K562 (cell line): Measurements from ENCODE around the gene SFRP5. TPM values are rescaled to one million over a fixed set of nuclear protein-coding genes. Genes with fewer than 3 reads are reported as not detected.

Experiments used
- CBFA2T2 ChIP-seq: fragments of 450-650 bp; conservative IDR thresholded peaks from 2 replicates; pipeline ENCODE4 v1.6.1; 2017; ENCODE audit warnings: mild to moderate bottlenecking
- DMBX1 ChIP-seq: fragments of 250-450 bp; sonication (Bioruptor Pico); IDR thresholded peaks from 2 replicates; pipeline ENCODE4 v1.8.0; 2022; ENCODE audit warnings: inconsistent platforms, mild to moderate bottlenecking, moderate library complexity, borderline replicate concordance
- DPF2 ChIP-seq: fragments of 450-650 bp; IDR thresholded peaks from 2 replicates; pipeline ENCODE4 v1.6.1; 2016
- FUS ChIP-seq: fragments of 200-400 bp; formaldehyde crosslinking; optimal IDR thresholded peaks from 2 replicates; pipeline ENCODE3; 2017; ENCODE audit warnings: low read depth, low read length
- JUND ChIP-seq, 2 experiments: IDR thresholded peaks; 2 replicates in 1 of 2; 3 replicates in 1 of 2; pipeline ENCODE4 v1.6.1; 2011; ENCODE audit warnings: borderline replicate concordance in 2 of 2, low read depth in 2 of 2, low read length in 2 of 2, improper control_type of control experiment in 1 of 2, missing biosample characterization in 1 of 2, missing genetic modification characterization in 1 of 2, missing genetic modification reagents in 1 of 2
- MEIS2 ChIP-seq: fragments of 450-650 bp; IDR thresholded peaks from 2 replicates; pipeline ENCODE4 v1.6.1; 2014; ENCODE audit warnings: mild to moderate bottlenecking; ENCODE audit not compliant: partially characterized antibody
- MTA2 ChIP-seq: fragments of 450-650 bp; IDR thresholded peaks from 2 replicates; pipeline ENCODE4 v1.6.1; 2016; ENCODE audit warnings: low read depth
- MTA3 ChIP-seq: fragments of 450-650 bp; formaldehyde crosslinking; IDR thresholded peaks from 2 replicates; pipeline ENCODE4 v1.6.1; 2017; ENCODE audit warnings: mild to moderate bottlenecking, borderline replicate concordance
- MXD1 ChIP-seq: fragments of 250-450 bp; sonication (Bioruptor Pico); IDR thresholded peaks from 2 replicates; pipeline ENCODE4 v1.8.0; 2021; ENCODE audit warnings: borderline replicate concordance, mild to moderate bottlenecking, moderate library complexity; ENCODE audit not compliant: poor library complexity, severe bottlenecking
- NR1H2 ChIP-seq: sonication (generic); formaldehyde crosslinking; IDR thresholded peaks from 2 replicates; pipeline ENCODE4 v1.4.0; 2020; ENCODE audit warnings: mild to moderate bottlenecking, missing genetic modification reagents
- POLR2AphosphoS5 ChIP-seq: IDR thresholded peaks from 2 replicates; pipeline ENCODE4 v1.6.1; 2011; ENCODE audit warnings: mild to moderate bottlenecking, low read depth, low read length, moderate library complexity; ENCODE audit not compliant: control insufficient read depth, insufficient read depth
- SAFB ChIP-seq: fragments of 200-400 bp; formaldehyde crosslinking; IDR thresholded peaks from 2 replicates; pipeline ENCODE4 v1.6.1; 2017; ENCODE audit warnings: low read depth, low read length, borderline replicate concordance
- SMARCA4 ChIP-seq: fragments of 450-650 bp; IDR thresholded peaks from 2 replicates; pipeline ENCODE4 v1.6.1; 2016
- SOX6 ChIP-seq: fragments of 450-650 bp; IDR thresholded peaks from 2 replicates; pipeline ENCODE4 v1.6.1; 2014; ENCODE audit warnings: mild to moderate bottlenecking
- TCF3 ChIP-seq: sonication (generic); formaldehyde crosslinking; IDR thresholded peaks from 2 replicates; pipeline ENCODE4 v1.4.0; 2020; ENCODE audit warnings: mild to moderate bottlenecking, missing genetic modification reagents
- TEAD4 ChIP-seq, 2 experiments: sonication (generic) in 1 of 2; formaldehyde crosslinking in 1 of 2; IDR thresholded peaks; 2 replicates each; pipeline versions ENCODE4 v1.6.1 to v1.8.0; 2012 to 2022; ENCODE audit warnings: borderline replicate concordance in 1 of 2, inconsistent platforms in 1 of 2, low read length in 1 of 2, mild to moderate bottlenecking in 1 of 2, missing genetic modification reagents in 1 of 2
- VEZF1 ChIP-seq: fragments of 200-800 bp; sonication (Bioruptor generic); IDR thresholded peaks from 2 replicates; pipeline ENCODE4 v1.6.1; 2017; ENCODE audit warnings: missing genetic modification characterization, missing compliant biosample characterization
- polyA plus RNA-seq, 8 experiments: library from polyadenylated mRNA; depleted of rRNA in 4 of 8; stranded (reverse) in 5 of 8; unstranded in 3 of 8; fragments of >200 nt; fragmentation: Nextera tagmentation in 2 of 8; fragmentation: Illumina TruSeq in 1 of 8; extraction: Ambion mirVana in 2 of 8; extraction: Trizol in 1 of 8; gene quantifications; 2 replicates each; pipeline versions ENCODE4 v1.2.1 to v1.2.3, GENCODE V29; 2011 to 2014; ENCODE audit warnings: inconsistent platforms in 1 of 8, missing spikeins in 1 of 8
- total RNA-seq, 7 experiments: library from RNA; depleted of rRNA in 6 of 7; stranded (reverse); fragments of >200 nt in 6 of 7; fragmentation: Illumina TruSeq in 2 of 7; extraction: Trizol in 2 of 7; gene quantifications; 2 replicates each; pipeline versions ENCODE4 v1.2.1 to v1.2.3, GENCODE V29; 2011 to 2021; ENCODE audit warnings: low replicate concordance in 1 of 7
- TF ChIP-seq, protein P1 (sequence below), 2 experiments: fragments of 450-650 bp in 1 of 2; sonication (generic) in 1 of 2; formaldehyde crosslinking; conservative IDR thresholded peaks; 2 replicates each; pipeline versions ENCODE4 v1.4.0 to v1.8.1; 2020 to 2022; ENCODE audit warnings: mild to moderate bottlenecking in 1 of 2, missing genetic modification reagents in 1 of 2

SFRP5 gene
- total and polyA plus RNA-seq, 9 of the 15 experiments (the other 6 are each of a cell fraction or from before 2014, with no cell fraction given): 0.07 to 0.29 (median 0.13) TPM; not detected in 3

- TF ChIP-seq, protein P1, sequence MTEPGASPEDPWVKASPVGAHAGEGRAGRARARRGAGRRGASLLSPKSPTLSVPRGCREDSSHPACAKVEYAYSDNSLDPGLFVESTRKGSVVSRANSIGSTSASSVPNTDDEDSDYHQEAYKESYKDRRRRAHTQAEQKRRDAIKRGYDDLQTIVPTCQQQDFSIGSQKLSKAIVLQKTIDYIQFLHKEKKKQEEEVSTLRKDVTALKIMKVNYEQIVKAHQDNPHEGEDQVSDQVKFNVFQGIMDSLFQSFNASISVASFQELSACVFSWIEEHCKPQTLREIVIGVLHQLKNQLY (CRISPR knock-in tag; conservative IDR thresholded peaks at IDR 0.05): no peak
- TF ChIP-seq MEIS2 (peak; percentile 79), POLR2AphosphoS5 (peak; percentile 27; the same call in 1 of the 2 replicates), MXD1 (CRISPR knock-in tag) (no peak), CBFA2T2 (peak; percentile 63), SAFB (no peak), JUND (IDR thresholded peaks at IDR 0.05; ENCODE audit: borderline replicate concordance, low read depth, low read length) (no peak), JUND (tag; IDR thresholded peaks at IDR 0.05; ENCODE audit: borderline replicate concordance, low read depth, low read length) (peak; percentile 13; the same call in 1 of the 3 replicates), SOX6 (0 out of 2 replicates have a peak, but pooled peaks have one; percentile 35), DMBX1 (CRISPR knock-in tag) (no peak), DPF2 (peak; percentile 79; the same call in 1 of the 2 replicates), VEZF1 (no peak), TCF3 (CRISPR knock-in tag) (peak; percentile 83), TEAD4 (IDR thresholded peaks at IDR 0.05; ENCODE audit: low read length) (peak; percentile 71), TEAD4 (CRISPR knock-in tag; IDR thresholded peaks at IDR 0.05; ENCODE audit: borderline replicate concordance) (no peak), NR1H2 (no peak), FUS (no peak), MTA3 (0 out of 2 replicates have a peak, but pooled peaks have one; percentile 38), SMARCA4 (peak; percentile 66), MTA2 (peak; percentile 45; the same call in 1 of the 2 replicates)
Observed at GRCh38 chr10:97744405-97745035, 27.3 kb downstream of the SFRP5 start (continued).
